Measurements from ENCODE around the gene EGFL7. TPM values are rescaled to one million over a fixed set of nuclear protein-coding genes. Genes with fewer than 3 reads are reported as not detected.

EGFL7 gene
- total RNA-seq, 2 experiments from 2014 or later, result 0.90 to 0.93 TPM

DNA sequence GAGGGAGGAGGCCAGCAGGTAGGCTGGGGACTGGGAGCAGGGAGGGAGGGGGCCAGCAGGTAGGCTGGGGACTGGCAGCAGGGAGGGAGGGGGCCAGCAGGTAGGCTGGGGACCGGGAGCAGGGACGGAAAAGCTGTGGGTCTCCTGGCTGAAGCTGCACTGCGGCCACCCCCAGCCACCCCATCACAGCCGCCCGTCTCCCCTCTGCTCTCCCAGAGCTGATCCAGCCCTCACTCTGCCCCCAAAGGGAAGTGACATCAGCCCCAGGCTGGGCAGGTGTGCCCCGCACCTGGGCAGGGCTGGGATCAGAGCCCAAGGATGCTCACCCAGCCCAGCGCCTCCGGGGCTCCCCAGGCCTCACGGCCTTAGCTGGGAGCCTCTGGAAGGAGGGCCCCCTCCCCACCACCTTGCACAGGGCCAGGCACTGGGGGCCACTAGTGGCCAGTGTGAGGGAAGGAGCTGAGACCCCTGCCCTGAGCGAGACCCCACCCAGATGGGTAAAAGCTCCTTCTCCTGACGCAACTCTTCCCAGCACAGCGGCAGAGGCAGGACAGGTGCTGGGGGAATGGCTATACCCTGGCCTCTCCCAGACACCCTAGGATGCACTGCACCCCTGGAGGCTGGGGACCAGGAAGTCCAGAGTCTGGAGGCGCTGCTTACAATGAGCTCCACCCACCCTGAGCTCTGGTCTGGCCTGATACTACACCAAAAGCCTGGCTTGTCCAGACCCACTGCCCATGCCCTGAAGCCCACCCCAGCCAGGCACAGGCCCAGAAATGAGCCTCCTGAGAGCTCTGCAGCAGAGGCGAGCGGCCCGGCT is 13.0 kb downstream of the EGFL7 start:
- POLR2A ChIA-PET, result no interaction called here
- CTCF ChIA-PET, result no interaction called here

GRCh38 chr9:136676297-136676794 is 13.6 kb downstream of the EGFL7 start:
- POLR2A ChIA-PET, result no interaction called here
- H3K36me3 Mint-ChIP-seq, result no peaks in the 10 kb centered on the region
- no peaks in the 10 kb centered on the region for H3K9me3 Mint-ChIP-seq
- H3K4me3 Mint-ChIP-seq, result no peak overlapping the region
- DNase-seq, result no peak
- no peak overlapping the region for H3K27ac Mint-ChIP-seq
- H3K27me3 Mint-ChIP-seq, result no peaks in the 10 kb centered on the region
- no peaks in the 10 kb centered on the region for H3K4me1 Mint-ChIP-seq (ENCODE audit: low read depth)
- intact Hi-C loops (cut with micrococcal nuclease), result no loop called here
- CTCF ChIA-PET, result no interaction called here

More for the DNA sequence above, 13.0 kb downstream of the EGFL7 start:
- Mint-ChIP-seq H3K9me3 (no peaks in the 10 kb centered on the region), H3K36me3 (no peaks in the 10 kb centered on the region), H3K27ac (no peak overlapping the region), H3K4me1 (ENCODE audit: low read depth) (no peaks in the 10 kb centered on the region), H3K4me3 (no peak overlapping the region), H3K27me3 (no peaks in the 10 kb centered on the region)
- intact Hi-C loops (cut with micrococcal nuclease), result no loop called here
- no peak for DNase-seq

- Mint-ChIP-seq H3K9me3 (no peaks in the 10 kb centered on the region), H3K27ac (no peak overlapping the region), H3K4me3 (no peak overlapping the region), H3K36me3 (no peaks in the 10 kb centered on the region), H3K4me1 (ENCODE audit: low read depth) (no peaks in the 10 kb centered on the region), H3K27me3 (no peaks in the 10 kb centered on the region)
- ChIA-PET CTCF (no interaction called here), POLR2A (no interaction called here)
- intact Hi-C loops (cut with micrococcal nuclease), result no loop called here
- no peak for DNase-seq
Observed at GRCh38 chr9:136676920-136677686, 14.4 kb downstream of the EGFL7 start.

GRCh38 chr9:136678034-136678433 is 15.3 kb downstream of the EGFL7 start:
- H3K36me3 Mint-ChIP-seq, result no peaks in the 10 kb centered on the region
- H3K4me1 Mint-ChIP-seq (ENCODE audit: low read depth), result no peaks in the 10 kb centered on the region
- H3K4me3 Mint-ChIP-seq, result no peak overlapping the region
- no peaks in the 10 kb centered on the region for H3K9me3 Mint-ChIP-seq
- H3K27me3 Mint-ChIP-seq, result no peaks in the 10 kb centered on the region
- CTCF ChIA-PET, result no interaction called here
- DNase-seq, result no peak
- POLR2A ChIA-PET, result no interaction called here
- intact Hi-C loops (cut with micrococcal nuclease), result no loop called here
- H3K27ac Mint-ChIP-seq, result no peak overlapping the region

- intact Hi-C loops (cut with micrococcal nuclease), result no loop called here
- Mint-ChIP-seq H3K4me1 (ENCODE audit: low read depth) (no peaks in the 10 kb centered on the region), H3K9me3 (no peaks in the 10 kb centered on the region), H3K36me3 (no peaks in the 10 kb centered on the region), H3K4me3 (no peak overlapping the region), H3K27me3 (no peaks in the 10 kb centered on the region), H3K27ac (no peak overlapping the region)
- no peak for DNase-seq
- CTCF ChIA-PET, result no interaction called here
- POLR2A ChIA-PET, result no interaction called here
Observed at GRCh38 chr9:136678624-136679023, 15.9 kb downstream of the EGFL7 start.

DNA sequence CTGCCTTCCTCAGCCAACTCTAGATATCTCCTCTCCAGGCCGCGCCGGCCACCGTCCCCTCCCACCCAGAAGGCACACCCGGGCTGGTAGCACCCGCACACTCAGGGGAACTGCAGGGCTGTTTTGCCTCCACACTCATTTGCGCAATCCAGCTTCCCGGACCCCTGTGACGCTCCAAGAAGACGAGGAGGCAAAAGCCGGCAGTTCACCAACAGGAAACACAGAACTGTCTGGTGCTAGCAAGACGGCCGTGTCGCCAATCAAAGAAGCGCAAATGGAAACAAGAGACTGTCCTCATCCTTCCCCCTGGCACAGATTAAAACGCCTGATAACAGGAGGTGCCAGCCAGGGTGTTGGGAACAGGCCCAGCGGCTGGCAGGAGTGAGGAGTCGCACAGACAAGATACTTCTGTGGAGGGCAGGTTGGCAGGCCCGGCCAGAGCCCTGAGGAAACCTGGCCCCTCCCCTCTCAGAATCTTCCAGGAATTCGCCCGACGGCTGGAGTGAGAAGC is 16.8 kb downstream of the EGFL7 start:
- no peaks in the 10 kb centered on the region for H3K9me3 Mint-ChIP-seq
- no peak overlapping the region for H3K27ac Mint-ChIP-seq
- ChIA-PET CTCF (interaction anchor here (1.4 kb wide), 1 partner anchor 8 kb away, joined by 4 read pairs; no protein-coding TSS in a partner anchor), POLR2A (no interaction called here)
- H3K4me1 Mint-ChIP-seq (ENCODE audit: low read depth), result no peaks in the 10 kb centered on the region
- H3K36me3 Mint-ChIP-seq, result no peaks in the 10 kb centered on the region
- intact Hi-C loops (cut with micrococcal nuclease), result no loop called here
- no peak for DNase-seq
- no peak overlapping the region for H3K4me3 Mint-ChIP-seq
- no peaks in the 10 kb centered on the region for H3K27me3 Mint-ChIP-seq

DNA sequence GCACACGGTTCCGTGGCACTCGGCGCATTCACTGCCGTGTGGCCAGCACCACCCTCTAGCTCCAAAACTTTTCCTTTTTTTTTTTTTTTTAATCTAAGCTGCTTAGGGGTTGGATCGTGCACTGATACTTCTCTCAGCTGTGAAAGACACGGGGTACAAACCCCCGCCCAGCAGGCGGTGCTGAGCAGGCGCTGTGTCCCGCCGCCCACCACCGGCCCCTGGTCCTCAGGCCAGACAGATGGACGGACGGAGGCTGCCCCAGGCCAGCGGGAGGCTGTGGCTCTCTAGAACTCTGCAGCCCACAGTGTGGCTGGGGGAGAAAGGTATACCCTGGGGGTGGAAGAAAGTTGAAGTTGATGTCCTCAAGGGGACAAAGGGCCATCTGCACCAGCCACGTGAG is 18.3 kb downstream of the EGFL7 start:
- no peaks in the 10 kb centered on the region for H3K27me3 Mint-ChIP-seq
- H3K4me1 Mint-ChIP-seq (ENCODE audit: low read depth), result no peaks in the 10 kb centered on the region
- no peaks in the 10 kb centered on the region for H3K36me3 Mint-ChIP-seq
- no peaks in the 10 kb centered on the region for H3K9me3 Mint-ChIP-seq
- CTCF ChIA-PET, result interaction anchor here (1.4 kb wide), 1 partner anchor 9 kb away, joined by 4 read pairs; no protein-coding TSS in a partner anchor
- no peak overlapping the region for H3K4me3 Mint-ChIP-seq
- no peak for DNase-seq
- no peak overlapping the region for H3K27ac Mint-ChIP-seq
- intact Hi-C loops (cut with micrococcal nuclease), result no loop called here
- POLR2A ChIA-PET, result no interaction called here

DNA sequence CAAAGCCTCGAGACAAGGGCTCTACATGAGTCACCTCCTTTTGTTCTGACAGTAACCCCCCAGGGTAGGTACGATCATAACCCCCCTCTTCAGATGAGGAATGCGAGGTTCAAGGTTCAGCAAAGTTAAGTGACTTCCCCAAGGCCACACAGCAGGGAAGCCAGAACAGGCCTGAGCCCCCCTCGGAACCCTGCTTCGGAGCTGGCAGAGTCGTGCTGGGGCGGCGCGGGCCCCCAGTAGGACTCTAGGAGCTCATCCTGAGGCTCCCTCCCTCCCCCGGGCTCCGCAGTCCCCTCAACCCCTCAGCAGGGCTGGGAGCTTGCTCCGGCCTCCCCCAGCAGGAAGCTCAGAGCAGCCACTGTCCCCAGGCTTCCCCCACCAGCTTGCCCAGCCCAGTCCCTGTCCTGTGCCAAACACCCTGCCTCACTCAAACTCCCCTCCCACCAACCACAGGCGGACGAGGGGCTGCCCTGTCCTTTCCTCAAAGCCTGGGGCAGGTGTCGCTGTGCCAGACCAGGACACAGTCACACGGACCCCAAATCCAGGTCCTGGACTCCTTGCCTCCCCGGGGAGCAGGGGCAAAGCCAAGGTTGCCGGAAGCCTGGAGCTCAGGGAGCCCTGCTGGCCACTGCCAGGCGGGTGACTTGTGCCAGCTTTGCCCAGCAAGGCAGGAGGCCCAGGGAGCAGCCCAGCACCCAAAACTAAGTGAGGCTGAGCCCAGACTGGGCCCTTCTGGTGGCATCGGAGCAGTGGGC is 19.4 kb downstream of the EGFL7 start:
- CTCF ChIA-PET, result interaction anchor here (0.7 to 2.1 kb wide), 2 partner anchors 10 to 153 kb away, joined by 3 to 10 read pairs; no protein-coding TSS in a partner anchor

DNA sequence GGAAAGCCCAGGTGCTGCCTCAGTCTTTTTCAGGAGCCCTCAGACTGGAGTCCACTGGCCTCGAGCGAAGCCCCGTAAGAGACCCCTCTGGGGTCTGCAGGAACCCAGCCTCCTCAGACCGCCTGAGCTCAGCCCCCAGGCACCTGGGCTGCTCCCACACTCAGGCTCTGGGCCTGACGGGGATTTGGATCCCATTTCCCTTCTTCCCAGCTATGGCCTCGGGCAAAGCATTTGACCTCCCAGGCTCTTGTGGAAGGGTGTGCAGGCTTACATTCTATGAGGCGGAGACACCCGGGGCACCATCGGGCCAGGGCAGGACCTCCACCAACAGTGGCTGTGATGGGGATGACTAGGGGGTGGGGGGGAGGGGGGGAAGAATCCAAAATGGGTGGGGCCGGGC is 20.0 kb downstream of the EGFL7 start:
- DNase-seq, result no peak
- no peaks in the 10 kb centered on the region for H3K4me1 Mint-ChIP-seq (ENCODE audit: low read depth)
- CTCF ChIA-PET, result interaction anchor here (0.7 to 2.1 kb wide), 2 partner anchors 11 to 153 kb away, joined by 3 to 10 read pairs; no protein-coding TSS in a partner anchor
- H3K27me3 Mint-ChIP-seq, result no peaks in the 10 kb centered on the region
- POLR2A ChIA-PET, result no interaction called here
- no peak overlapping the region for H3K4me3 Mint-ChIP-seq
- no peak overlapping the region for H3K27ac Mint-ChIP-seq
- no peaks in the 10 kb centered on the region for H3K9me3 Mint-ChIP-seq
- H3K36me3 Mint-ChIP-seq, result no peaks in the 10 kb centered on the region
- intact Hi-C loops (cut with micrococcal nuclease), result no loop called here

More for the DNA sequence above, 19.4 kb downstream of the EGFL7 start:
- Mint-ChIP-seq H3K36me3 (no peaks in the 10 kb centered on the region), H3K9me3 (no peaks in the 10 kb centered on the region), H3K27me3 (no peaks in the 10 kb centered on the region), H3K27ac (no peak overlapping the region), H3K4me1 (ENCODE audit: low read depth) (no peaks in the 10 kb centered on the region), H3K4me3 (no peak overlapping the region)
- POLR2A ChIA-PET, result no interaction called here
- no peak for DNase-seq
- intact Hi-C loops (cut with micrococcal nuclease), result no loop called here

GRCh38 chr9:136683173-136683745 is 20.5 kb downstream of the EGFL7 start:
- no peaks in the 10 kb centered on the region for H3K4me1 Mint-ChIP-seq (ENCODE audit: low read depth)
- no peaks in the 10 kb centered on the region for H3K27me3 Mint-ChIP-seq
- POLR2A ChIA-PET, result no interaction called here
- DNase-seq, result no peak
- H3K4me3 Mint-ChIP-seq, result no peak overlapping the region
- CTCF ChIA-PET, result interaction anchor here (2.1 kb wide), 1 partner anchor 11 kb away, joined by 10 read pairs; no protein-coding TSS in a partner anchor
- intact Hi-C loops (cut with micrococcal nuclease), result no loop called here
- H3K9me3 Mint-ChIP-seq, result no peaks in the 10 kb centered on the region
- no peaks in the 10 kb centered on the region for H3K36me3 Mint-ChIP-seq
- H3K27ac Mint-ChIP-seq, result no peak overlapping the region

- DNase-seq, result no peak
- no peak overlapping the region for H3K4me3 Mint-ChIP-seq
- H3K36me3 Mint-ChIP-seq, result no peaks in the 10 kb centered on the region
- H3K27ac Mint-ChIP-seq, result no peak overlapping the region
- ChIA-PET CTCF (interaction anchor here (2.1 kb wide), 1 partner anchor 12 kb away, joined by 10 read pairs; no protein-coding TSS in a partner anchor), POLR2A (no interaction called here)
- no peaks in the 10 kb centered on the region for H3K27me3 Mint-ChIP-seq
- no peaks in the 10 kb centered on the region for H3K4me1 Mint-ChIP-seq (ENCODE audit: low read depth)
- no peaks in the 10 kb centered on the region for H3K9me3 Mint-ChIP-seq
- intact Hi-C loops (cut with micrococcal nuclease), result no loop called here
Observed at GRCh38 chr9:136683755-136684154, 21.0 kb downstream of the EGFL7 start.

Data from activated CD4-positive, alpha-beta memory T cell treated with anti-CD3 and anti-CD28 coated beads for 36 hours (primary cell).